ENCODE data around the gene DNASE2. TPM values are rescaled to one million over a fixed set of nuclear protein-coding genes. Genes with fewer than 3 reads are reported as not detected.
A peak's percentile ranks its signal among the peaks of the same experiment; 100 is the strongest.

Gene DNASE2
- total RNA-seq, 2 experiments from 2014 or later, result 10.4 to 11.1 TPM

DNA sequence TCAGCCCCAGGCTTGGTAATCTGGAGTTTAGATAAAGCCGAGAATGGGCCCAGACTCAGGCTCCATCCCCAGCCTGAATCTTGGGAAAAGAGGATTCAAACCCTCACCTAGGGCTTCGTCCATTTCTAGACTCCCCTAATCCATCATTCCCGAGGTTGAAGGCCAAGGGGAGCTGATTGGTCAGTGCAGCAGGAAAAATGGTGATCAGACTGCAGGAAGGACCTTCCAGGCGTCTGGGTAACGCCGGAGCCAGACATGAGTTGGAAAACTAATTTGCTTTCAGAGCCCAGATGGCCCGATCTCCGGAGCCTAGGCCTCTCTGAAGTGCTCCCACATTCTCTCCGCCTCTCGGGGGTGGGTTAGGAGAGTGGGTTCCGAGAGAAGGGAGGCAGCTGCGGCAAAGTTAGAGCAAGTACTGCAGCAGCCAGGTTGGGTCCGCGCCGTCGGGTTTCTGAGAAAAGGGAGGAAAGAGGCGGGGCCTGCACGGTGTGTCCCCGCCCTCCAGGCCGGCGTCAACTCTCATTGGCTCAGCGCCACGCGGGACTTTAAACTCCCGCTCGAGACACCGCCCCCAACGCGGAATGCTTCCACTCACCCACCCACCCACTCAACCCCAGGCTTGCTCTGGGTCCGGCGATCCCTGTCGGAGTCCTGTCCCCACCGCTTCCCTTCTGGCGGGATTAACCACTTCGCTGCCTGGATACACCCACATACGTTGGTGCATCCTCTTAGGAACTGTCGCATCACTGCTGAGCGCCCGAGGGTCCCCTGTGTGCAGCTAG is 46.1 kb downstream of the DNASE2 start:
- POLR2A ChIA-PET, result no interaction called here
- Mint-ChIP-seq H3K4me1 (ENCODE audit: low read depth) (peaks cover 42% of the 10 kb centered on the region), H3K27ac (no peak overlapping the region), H3K36me3 (ENCODE audit: low read depth) (no peaks in the 10 kb centered on the region), H3K9me3 (no peaks in the 10 kb centered on the region), H3K4me3 (peak overlapping the region; percentile 31), H3K27me3 (peaks cover 88% of the 10 kb centered on the region)
- TF ChIP-seq, protein P1, sequence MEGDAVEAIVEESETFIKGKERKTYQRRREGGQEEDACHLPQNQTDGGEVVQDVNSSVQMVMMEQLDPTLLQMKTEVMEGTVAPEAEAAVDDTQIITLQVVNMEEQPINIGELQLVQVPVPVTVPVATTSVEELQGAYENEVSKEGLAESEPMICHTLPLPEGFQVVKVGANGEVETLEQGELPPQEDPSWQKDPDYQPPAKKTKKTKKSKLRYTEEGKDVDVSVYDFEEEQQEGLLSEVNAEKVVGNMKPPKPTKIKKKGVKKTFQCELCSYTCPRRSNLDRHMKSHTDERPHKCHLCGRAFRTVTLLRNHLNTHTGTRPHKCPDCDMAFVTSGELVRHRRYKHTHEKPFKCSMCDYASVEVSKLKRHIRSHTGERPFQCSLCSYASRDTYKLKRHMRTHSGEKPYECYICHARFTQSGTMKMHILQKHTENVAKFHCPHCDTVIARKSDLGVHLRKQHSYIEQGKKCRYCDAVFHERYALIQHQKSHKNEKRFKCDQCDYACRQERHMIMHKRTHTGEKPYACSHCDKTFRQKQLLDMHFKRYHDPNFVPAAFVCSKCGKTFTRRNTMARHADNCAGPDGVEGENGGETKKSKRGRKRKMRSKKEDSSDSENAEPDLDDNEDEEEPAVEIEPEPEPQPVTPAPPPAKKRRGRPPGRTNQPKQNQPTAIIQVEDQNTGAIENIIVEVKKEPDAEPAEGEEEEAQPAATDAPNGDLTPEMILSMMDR (IDR thresholded peaks at IDR 0.05), result no peak
- ATAC-seq (ENCODE audit: poor library complexity), result peak; percentile 34
- DNase-seq, result peak in 4 of 14 experiments; percentile 16 to 65 (median 40)
- no peak overlapping the region for H3K27ac ChIP-seq (ENCODE audit: low read depth in 1 of 2, low read length in 2 of 2)
- H3K36me3 ChIP-seq (ENCODE audit: insufficient read depth, low read length), result no peaks in the 10 kb centered on the region
- CTCF ChIA-PET, result interaction anchor here (0.6 to 0.9 kb wide), 2 partner anchors 37 to 75 kb away, joined by 3 to 4 read pairs; no protein-coding TSS in a partner anchor
- H3K4me1 ChIP-seq (ENCODE audit: insufficient read depth, low read length), result peaks cover 43% of the 10 kb centered on the region
- peaks cover 86 to 92% of the 10 kb centered on the region in 2 experiments for H3K27me3 ChIP-seq (ENCODE audit: control insufficient read depth in 1 of 2, insufficient read depth in 2 of 2, low read length in 2 of 2)
- intact Hi-C loops (cut with DNase I, micrococcal nuclease), result no loop called here
- H3K4me3 ChIP-seq (ENCODE audit: low read length), result no peak overlapping the region
- H3K9me3 ChIP-seq (ENCODE audit: control insufficient read depth in 1 of 2, insufficient read depth in 1 of 2, low read length in 2 of 2), result peaks cover 0 to 44% of the 10 kb centered on the region in 2 experiments

- Histone ChIP-seq H3K27me3 (ENCODE audit: control insufficient read depth in 1 of 2, insufficient read depth in 2 of 2, low read length in 2 of 2) (peaks cover 87 to 93% of the 10 kb centered on the region in 2 experiments), H3K9me3 (ENCODE audit: control insufficient read depth in 1 of 2, insufficient read depth in 1 of 2, low read length in 2 of 2) (peaks cover 0 to 49% of the 10 kb centered on the region in 2 experiments), H3K4me3 (ENCODE audit: low read length) (peak within 1 kb of the TSS; percentile 5), H3K4me1 (ENCODE audit: insufficient read depth, low read length) (peaks cover 43% of the 10 kb centered on the region), H3K27ac (ENCODE audit: low read depth in 1 of 2, low read length in 2 of 2) (no peak within 1 kb of the TSS), H3K36me3 (ENCODE audit: insufficient read depth, low read length) (no peaks in the 10 kb centered on the region)
- Mint-ChIP-seq H3K27me3 (peaks cover 88% of the 10 kb centered on the region), H3K27ac (no peak within 1 kb of the TSS), H3K36me3 (ENCODE audit: low read depth) (no peaks in the 10 kb centered on the region), H3K4me3 (peak within 1 kb of the TSS; percentile 31), H3K9me3 (no peaks in the 10 kb centered on the region), H3K4me1 (ENCODE audit: low read depth) (peaks cover 36% of the 10 kb centered on the region)
- ChIA-PET POLR2A (interaction anchor here (0.5 kb wide), 1 partner anchor 768 kb away, joined by 3 read pairs; no protein-coding TSS in a partner anchor), CTCF (interaction anchor here (0.6 to 0.9 kb wide), 2 partner anchors 37 to 74 kb away, joined by 3 to 4 read pairs; no protein-coding TSS in a partner anchor)
- no peak for DNase-seq
- ATAC-seq (ENCODE audit: poor library complexity), result no peak
- TF ChIP-seq, protein P1 (IDR thresholded peaks at IDR 0.05), result no peak
- intact Hi-C loops (cut with DNase I, micrococcal nuclease), result no loop called here
These were observed 46.7 kb downstream of the DNASE2 start, which contains the start of gene RTBDN for GRCh38 chr19:12834566-12834943. Gene RTBDN (minus strand): TSS chr19:12834579. CDS start chr19:12829979, 4,600 bp downstream.

DNA sequence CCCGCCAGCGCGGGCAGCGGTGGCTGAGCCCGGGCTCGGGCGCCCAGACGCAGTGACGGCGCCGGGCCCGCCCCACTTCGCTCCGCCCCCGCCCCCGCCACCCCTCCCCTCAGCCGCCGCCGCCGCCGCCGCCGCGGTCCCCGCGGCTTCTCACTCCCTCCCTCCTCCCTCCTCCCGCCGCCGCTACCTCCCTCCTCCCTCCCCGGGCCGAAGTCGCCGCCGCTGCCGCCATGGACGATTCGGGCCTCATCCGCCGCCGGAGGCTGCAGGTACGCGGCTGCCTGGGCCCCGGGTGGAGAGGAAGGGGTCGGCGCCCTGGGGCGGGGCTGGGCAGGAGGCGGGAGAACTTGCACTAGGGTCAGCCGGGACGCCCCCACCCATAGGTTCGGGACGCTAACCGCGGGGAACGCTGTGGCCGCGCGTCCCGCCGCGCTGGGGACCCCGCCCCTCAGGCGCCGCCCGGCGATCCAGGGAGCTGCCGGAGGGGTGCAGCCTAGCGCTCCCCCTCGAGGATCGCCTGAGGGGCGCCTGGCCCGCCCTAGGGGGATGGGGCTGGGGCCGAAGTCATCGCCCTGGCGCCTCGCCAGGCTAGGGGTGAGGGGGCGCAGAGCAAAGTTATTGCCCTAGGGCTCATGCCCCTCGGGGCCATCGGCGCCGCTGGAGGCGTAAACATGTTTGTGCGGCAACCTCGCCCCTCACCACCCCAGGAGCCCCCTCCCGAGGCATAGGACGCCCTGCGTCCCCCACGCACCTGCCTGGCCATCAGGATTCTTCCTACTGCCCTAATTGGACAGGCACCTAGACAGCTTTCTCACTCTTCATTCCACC is 47.3 kb downstream of the DNASE2 start:
- no peaks in the 10 kb centered on the region for H3K36me3 Mint-ChIP-seq (ENCODE audit: low read depth)
- H3K4me1 ChIP-seq (ENCODE audit: insufficient read depth, low read length), result peaks cover 40% of the 10 kb centered on the region
- peak overlapping the region; percentile 31 for H3K4me3 Mint-ChIP-seq
- H3K36me3 ChIP-seq (ENCODE audit: insufficient read depth, low read length), result no peaks in the 10 kb centered on the region
- CTCF ChIA-PET, result interaction anchor here (0.6 kb wide), 1 partner anchor 14 kb away, joined by 4 read pairs; no protein-coding TSS in a partner anchor
- peaks cover 0 to 49% of the 10 kb centered on the region in 2 experiments for H3K9me3 ChIP-seq (ENCODE audit: control insufficient read depth in 1 of 2, insufficient read depth in 1 of 2, low read length in 2 of 2)
- TF ChIP-seq, protein P1 (IDR thresholded peaks at IDR 0.05), result no peak
- peaks cover 30% of the 10 kb centered on the region for H3K4me1 Mint-ChIP-seq (ENCODE audit: low read depth)
- H3K27me3 Mint-ChIP-seq, result peaks cover 88% of the 10 kb centered on the region
- no peak overlapping the region for H3K27ac ChIP-seq (ENCODE audit: low read depth in 1 of 2, low read length in 2 of 2)
- intact Hi-C loops (cut with DNase I, micrococcal nuclease), result no loop called here
- no peaks in the 10 kb centered on the region for H3K9me3 Mint-ChIP-seq
- no peak overlapping the region for H3K27ac Mint-ChIP-seq
- peak in 6 of 14 experiments; percentile 19 to 74 (median 48) for DNase-seq
- ATAC-seq (ENCODE audit: poor library complexity), result no peak
- POLR2A ChIA-PET, result interaction anchor here (0.5 kb wide), 1 partner anchor 767 kb away, joined by 3 read pairs; no protein-coding TSS in a partner anchor
- peak overlapping the region; percentile 5 for H3K4me3 ChIP-seq (ENCODE audit: low read length)
- H3K27me3 ChIP-seq (ENCODE audit: control insufficient read depth in 1 of 2, insufficient read depth in 2 of 2, low read length in 2 of 2), result peaks cover 83 to 93% of the 10 kb centered on the region in 2 experiments
